ENCODE data around the gene MRFAP1L1.

DNA sequence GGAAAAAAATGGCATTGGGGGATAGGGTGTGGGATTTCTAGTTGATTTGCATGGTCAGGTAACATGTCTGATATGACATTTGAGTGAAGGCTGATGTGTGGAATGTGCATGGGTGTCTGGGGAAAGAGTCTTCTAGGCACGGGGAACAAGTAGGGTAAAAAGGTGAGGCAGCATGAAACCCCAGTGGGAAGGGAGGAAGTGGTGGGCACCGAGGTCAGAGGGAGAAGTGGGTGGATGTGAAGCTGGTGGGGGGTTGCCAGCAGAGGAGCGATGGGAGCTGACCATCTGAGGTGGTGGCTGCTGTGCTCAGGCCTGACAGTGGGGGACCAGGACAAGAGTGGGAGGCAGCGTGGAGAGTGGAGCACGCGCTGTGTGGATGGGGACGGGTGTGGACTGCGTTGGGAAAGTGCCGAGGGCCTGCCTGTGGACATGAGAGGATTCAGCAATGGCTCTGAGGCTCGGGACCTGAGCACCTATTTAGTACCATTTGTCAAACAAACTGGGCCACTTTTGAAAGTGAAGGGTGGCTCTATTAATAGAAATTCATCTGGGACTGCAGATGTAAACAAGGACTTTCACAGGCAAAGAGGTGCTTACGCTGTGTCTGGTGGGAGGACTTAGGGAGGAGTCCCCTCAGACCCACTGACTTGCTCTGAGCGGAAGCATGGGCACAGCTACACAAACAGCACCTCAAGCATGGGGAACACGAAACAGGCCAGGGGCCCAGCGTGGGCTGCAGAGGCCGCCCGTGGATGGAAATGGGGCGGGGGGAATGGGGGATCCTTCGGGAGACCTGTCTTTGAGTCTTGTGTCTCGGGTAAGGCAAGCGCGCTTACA lies 32.7 kb downstream of the MRFAP1L1 start:
- no peak for TF ChIP-seq EZH2 (IDR thresholded peaks at IDR 0.05; ENCODE audit: insufficient read depth, poor library complexity, severe bottlenecking)
- TF ChIP-seq EZH2phosphoT487 (IDR thresholded peaks at IDR 0.05; ENCODE audit: insufficient read depth, low read depth), result no peak
